ENCODE data around the gene GRIK5.
A peak's percentile ranks its signal among the peaks of the same experiment; 100 is the strongest.

GRIK5 gene

DNA sequence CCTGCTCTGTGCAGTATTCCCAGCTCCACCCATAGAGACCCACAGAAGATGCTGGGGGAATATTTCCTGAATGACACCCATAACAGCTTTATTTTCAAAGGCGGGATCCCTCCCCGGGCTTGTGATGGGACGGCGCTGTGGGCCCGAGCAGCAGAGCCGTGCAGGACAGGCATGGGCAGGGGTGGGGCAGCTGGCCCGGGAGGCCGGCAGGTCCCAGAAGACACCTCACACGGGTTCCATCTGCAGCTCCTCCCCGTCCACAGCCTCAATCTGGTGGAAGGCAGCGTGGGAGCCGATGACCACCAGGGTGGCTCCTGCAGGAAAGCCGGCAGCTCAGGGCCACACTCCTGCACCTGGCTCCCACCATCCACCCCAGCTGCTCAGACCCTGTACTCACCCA lies 113.4 kb downstream of the GRIK5 start:
- no peak for DNase-seq (ENCODE audit: low spot score)

- no peak for DNase-seq (ENCODE audit: low spot score)
Observed at GRCh38 chr19:41955521-41955920, 114.5 kb downstream of the GRIK5 start.

DNA sequence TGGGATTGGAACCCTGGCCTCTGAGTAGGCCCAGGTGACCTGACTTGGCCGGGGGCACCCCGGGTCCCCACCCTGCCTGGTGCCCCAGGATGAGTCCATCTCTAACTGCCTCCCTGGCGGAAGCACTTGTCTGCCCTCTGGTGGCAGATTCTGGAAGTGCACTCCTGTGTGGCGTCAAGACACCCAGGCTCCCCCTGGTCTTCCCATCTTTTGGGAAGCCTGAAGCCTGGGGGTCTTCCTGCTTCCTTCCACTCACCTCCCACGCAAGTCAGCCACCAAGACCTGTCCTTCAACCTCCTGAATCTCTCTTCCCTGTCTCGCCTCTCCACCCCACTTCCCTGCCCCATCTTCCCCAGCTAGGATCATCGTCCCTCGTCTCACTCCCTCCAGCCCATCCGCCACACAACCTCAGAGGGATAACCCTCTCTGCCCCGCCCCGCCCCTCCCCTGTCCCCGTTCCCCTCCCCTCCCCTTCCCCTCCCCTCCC lies 118.3 kb downstream of the GRIK5 start:
- peak; percentile 90 for DNase-seq (ENCODE audit: low spot score)

All from ecto neural progenitor cell (in vitro differentiated cells).